GM12878 (cell line): ENCODE measurements around the gene MTA3. TPM values are rescaled to one million over a fixed set of nuclear protein-coding genes. Genes with fewer than 3 reads are reported as not detected.

ENCODE experiments used
- DPF2 ChIP-seq: fragments of 450-650 bp; IDR thresholded peaks from 2 replicates; pipeline ENCODE4 v1.6.1; 2017; ENCODE audit warnings: mild to moderate bottlenecking
- E2F8 ChIP-seq: fragments of 450-650 bp; IDR thresholded peaks from 2 replicates; pipeline ENCODE4 v1.6.1; 2018; ENCODE audit warnings: mild to moderate bottlenecking, low read depth, moderate library complexity; ENCODE audit not compliant: partially characterized antibody
- MTA3 ChIP-seq: IDR thresholded peaks from 2 replicates; pipeline ENCODE4 v1.6.1; 2012; ENCODE audit warnings: low read length, inconsistent platforms, borderline replicate concordance
- PAX5 ChIP-seq: IDR thresholded peaks from 2 replicates; pipeline ENCODE4 v1.6.1; 2011; ENCODE audit warnings: low read depth, low read length, borderline replicate concordance
- PKNOX1 ChIP-seq: fragments of 450-650 bp; IDR thresholded peaks from 2 replicates; pipeline ENCODE4 v1.6.1; 2016; ENCODE audit warnings: mild to moderate bottlenecking
- PML ChIP-seq: IDR thresholded peaks from 2 replicates; pipeline ENCODE4 v1.6.1; 2012; ENCODE audit warnings: low read length, inconsistent platforms
- RUNX3 ChIP-seq: IDR thresholded peaks from 2 replicates; pipeline ENCODE4 v1.6.1; 2012; ENCODE audit warnings: low read length, inconsistent platforms
- SPI1 ChIP-seq: IDR thresholded peaks from 2 replicates; pipeline ENCODE4 v1.6.1; 2011; ENCODE audit warnings: low read depth, mild to moderate bottlenecking, low read length, moderate library complexity, borderline replicate concordance; ENCODE audit not compliant: insufficient read depth
- STAT3 ChIP-seq: IDR thresholded peaks from 2 replicates; pipeline ENCODE4 v1.6.1; 2011; ENCODE audit warnings: low read depth, low read length, improper control_type of control experiment
- SUPT20H ChIP-seq: IDR thresholded peaks from 2 replicates; pipeline ENCODE4 v1.6.1; 2011; ENCODE audit warnings: low read depth, mild to moderate bottlenecking, low read length, moderate library complexity, borderline replicate concordance; ENCODE audit not compliant: control insufficient read depth
- TCF12 ChIP-seq: IDR thresholded peaks from 2 replicates; pipeline ENCODE4 v1.6.1; 2011; ENCODE audit warnings: low read depth, mild to moderate bottlenecking, low read length
- USF1 ChIP-seq: IDR thresholded peaks from 2 replicates; pipeline ENCODE4 v1.6.1; 2011; ENCODE audit warnings: borderline replicate concordance, low read depth, mild to moderate bottlenecking, moderate library complexity, mixed read lengths, low read length; ENCODE audit not compliant: insufficient read depth; ENCODE audit errors: extremely low read length
- YY1 ChIP-seq: IDR thresholded peaks from 2 replicates; pipeline ENCODE4 v1.6.1; 2011; ENCODE audit warnings: low read depth, mild to moderate bottlenecking, low read length
- ZBTB11 ChIP-seq: fragments of 450-650 bp; formaldehyde crosslinking; IDR thresholded peaks from 2 replicates; pipeline ENCODE4 v1.5.0; 2022; ENCODE audit warnings: mild to moderate bottlenecking, missing genetic modification characterization
- ZNF217 ChIP-seq: fragments of 450-650 bp; IDR thresholded peaks from 2 replicates; pipeline ENCODE4 v1.6.1; 2017; ENCODE audit warnings: antibody characterized with exemption, mild to moderate bottlenecking
- polyA plus RNA-seq, 11 experiments: library from polyadenylated mRNA; depleted of rRNA in 4 of 11; unstranded in 6 of 11; stranded (reverse) in 5 of 11; fragments of >200 nt; fragmentation: Nextera tagmentation in 4 of 11; fragmentation: Illumina TruSeq in 1 of 11; extraction: Ambion mirVana in 4 of 11; extraction: Trizol in 1 of 11; gene quantifications; 1 replicate in 1 of 11; 2 replicates in 10 of 11; pipeline versions ENCODE4 v1.2.1 to v1.2.3, GENCODE V29; 2011 to 2016; ENCODE audit warnings: inconsistent platforms in 2 of 11, missing spikeins in 2 of 11, low read depth in 1 of 11
- total RNA-seq, 4 experiments: library from RNA; depleted of rRNA in 3 of 4; stranded (reverse); fragments of >200 nt in 3 of 4; fragmentation: Illumina TruSeq in 1 of 4; extraction: Trizol in 1 of 4; gene quantifications; 2 replicates each; pipeline versions ENCODE4 v1.2.1 to v1.2.3, GENCODE V29; 2013 to 2021
- TF ChIP-seq, protein P1 (sequence below): IDR thresholded peaks from 2 replicates; pipeline ENCODE4 v1.6.1; 2012; ENCODE audit warnings: low read length, inconsistent platforms
- TF ChIP-seq, protein P2 (sequence below): fragments of 450-650 bp; IDR thresholded peaks from 2 replicates; pipeline ENCODE4 v1.6.1; 2017; ENCODE audit warnings: borderline replicate concordance

Gene MTA3
- total and polyA plus RNA-seq, 10 of the 15 experiments (the other 5 are each of a cell fraction or from before 2014, with no cell fraction given) = 17.6 to 45.5 (median 26.5) TPM

DNA sequence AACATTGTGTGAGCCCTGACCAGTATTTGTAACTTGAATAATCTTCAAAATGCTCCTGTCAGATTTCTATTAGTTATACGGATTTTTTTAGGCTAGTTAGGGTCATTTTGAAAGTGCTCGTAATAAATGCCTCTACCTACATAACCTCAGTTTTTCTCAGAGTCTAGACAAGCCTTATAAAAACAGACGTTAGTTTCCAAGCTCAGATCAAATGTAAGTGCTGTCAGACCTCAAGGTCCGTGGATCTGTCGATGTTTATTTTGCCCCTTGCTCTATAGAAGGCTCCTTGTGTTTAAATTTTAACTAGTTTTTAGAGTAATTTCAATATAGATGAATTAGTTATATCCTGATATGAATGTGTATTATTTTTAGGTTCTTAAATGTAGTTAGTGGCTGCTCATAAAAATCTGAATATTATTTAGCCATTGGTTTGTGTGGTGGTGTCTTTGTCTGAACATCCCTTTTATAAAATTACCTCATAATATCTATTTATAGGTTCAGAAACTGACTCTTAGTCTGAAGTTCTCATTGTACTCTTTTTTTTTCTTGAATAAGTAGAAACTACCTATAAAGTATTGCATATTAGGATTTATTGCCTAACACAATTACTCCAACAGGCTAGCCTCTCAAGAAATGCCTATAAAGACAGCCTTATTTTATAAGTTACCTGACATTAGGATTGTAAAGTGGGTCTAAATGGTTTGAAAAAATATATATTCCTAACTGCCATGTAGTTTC is 71.1 kb downstream of the MTA3 start (continued):
- no peak for TF ChIP-seq RUNX3
- TF ChIP-seq PKNOX1 = no peak
- TF ChIP-seq ZNF217 = no peak
- no peak for TF ChIP-seq ZBTB11 (CRISPR knock-in tag)
- TF ChIP-seq SPI1 = no peak
- no peak for TF ChIP-seq DPF2
- no peak for TF ChIP-seq USF1
- TF ChIP-seq, protein P1, sequence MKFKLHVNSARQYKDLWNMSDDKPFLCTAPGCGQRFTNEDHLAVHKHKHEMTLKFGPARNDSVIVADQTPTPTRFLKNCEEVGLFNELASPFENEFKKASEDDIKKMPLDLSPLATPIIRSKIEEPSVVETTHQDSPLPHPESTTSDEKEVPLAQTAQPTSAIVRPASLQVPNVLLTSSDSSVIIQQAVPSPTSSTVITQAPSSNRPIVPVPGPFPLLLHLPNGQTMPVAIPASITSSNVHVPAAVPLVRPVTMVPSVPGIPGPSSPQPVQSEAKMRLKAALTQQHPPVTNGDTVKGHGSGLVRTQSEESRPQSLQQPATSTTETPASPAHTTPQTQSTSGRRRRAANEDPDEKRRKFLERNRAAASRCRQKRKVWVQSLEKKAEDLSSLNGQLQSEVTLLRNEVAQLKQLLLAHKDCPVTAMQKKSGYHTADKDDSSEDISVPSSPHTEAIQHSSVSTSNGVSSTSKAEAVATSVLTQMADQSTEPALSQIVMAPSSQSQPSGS = peak; percentile 80
- TF ChIP-seq E2F8 = no peak
- no peak for TF ChIP-seq PML
- TF ChIP-seq TCF12 = no peak
- TF ChIP-seq YY1 = no peak
- TF ChIP-seq STAT3 = no peak
- TF ChIP-seq, protein P2, sequence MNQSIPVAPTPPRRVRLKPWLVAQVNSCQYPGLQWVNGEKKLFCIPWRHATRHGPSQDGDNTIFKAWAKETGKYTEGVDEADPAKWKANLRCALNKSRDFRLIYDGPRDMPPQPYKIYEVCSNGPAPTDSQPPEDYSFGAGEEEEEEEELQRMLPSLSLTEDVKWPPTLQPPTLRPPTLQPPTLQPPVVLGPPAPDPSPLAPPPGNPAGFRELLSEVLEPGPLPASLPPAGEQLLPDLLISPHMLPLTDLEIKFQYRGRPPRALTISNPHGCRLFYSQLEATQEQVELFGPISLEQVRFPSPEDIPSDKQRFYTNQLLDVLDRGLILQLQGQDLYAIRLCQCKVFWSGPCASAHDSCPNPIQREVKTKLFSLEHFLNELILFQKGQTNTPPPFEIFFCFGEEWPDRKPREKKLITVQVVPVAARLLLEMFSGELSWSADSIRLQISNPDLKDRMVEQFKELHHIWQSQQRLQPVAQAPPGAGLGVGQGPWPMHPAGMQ = no peak
- no peak for TF ChIP-seq PAX5
- no peak for TF ChIP-seq SUPT20H
- TF ChIP-seq MTA3 = no peak
